Epithelial cell of proximal tubule (primary cell): ENCODE measurements around the gene RAD51. TPM values are rescaled to one million over a fixed set of nuclear protein-coding genes. Genes with fewer than 3 reads are reported as not detected.

Experiments used
- DNase-seq: peaks from one replicate; pipeline ENCODE4 v3.0.0-alpha.2; 2011; ENCODE audit warnings: low read depth
- H3K4me3 ChIP-seq: 2 replicates; pipeline ENCODE4 v1.5.1; 2011; ENCODE audit warnings: low read depth, mild to moderate bottlenecking, low read length
- total RNA-seq: library from RNA; depleted of rRNA; stranded (reverse); fragments of >200 nt; gene quantifications from 2 replicates; pipeline ENCODE4 v1.2.3, GENCODE V29; 2015
- TF ChIP-seq, protein P1 (sequence below): conservative IDR thresholded peaks from 2 replicates; pipeline ENCODE4 v1.5.1; 2012; ENCODE audit warnings: low read depth, mild to moderate bottlenecking, low read length

RAD51 gene
- total RNA-seq, 1 donor from 2014 or later: 20.8 TPM

DNA sequence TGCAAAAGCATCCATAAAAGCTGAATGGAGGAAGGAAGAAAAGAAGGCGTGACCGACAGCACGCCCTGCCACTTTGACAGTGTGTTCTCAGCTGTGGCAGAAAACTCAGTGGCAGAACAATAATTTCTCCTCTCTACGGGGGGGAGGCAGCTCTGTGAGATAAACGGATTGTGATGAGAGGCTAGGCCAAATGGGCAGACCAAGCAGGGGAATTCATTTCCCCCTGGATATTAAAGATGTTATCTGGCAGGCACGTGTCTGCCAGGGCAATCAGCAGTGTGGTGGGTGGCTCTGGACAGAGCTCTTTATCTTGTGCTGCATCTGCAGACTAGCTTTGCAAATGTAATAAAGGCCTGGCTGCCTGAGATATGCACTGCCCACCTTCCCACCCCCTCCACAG lies 62.0 kb downstream of the RAD51 start:
- DNase-seq: no peak
- H3K4me3 ChIP-seq: no peak overlapping the region
- TF ChIP-seq, protein P1, sequence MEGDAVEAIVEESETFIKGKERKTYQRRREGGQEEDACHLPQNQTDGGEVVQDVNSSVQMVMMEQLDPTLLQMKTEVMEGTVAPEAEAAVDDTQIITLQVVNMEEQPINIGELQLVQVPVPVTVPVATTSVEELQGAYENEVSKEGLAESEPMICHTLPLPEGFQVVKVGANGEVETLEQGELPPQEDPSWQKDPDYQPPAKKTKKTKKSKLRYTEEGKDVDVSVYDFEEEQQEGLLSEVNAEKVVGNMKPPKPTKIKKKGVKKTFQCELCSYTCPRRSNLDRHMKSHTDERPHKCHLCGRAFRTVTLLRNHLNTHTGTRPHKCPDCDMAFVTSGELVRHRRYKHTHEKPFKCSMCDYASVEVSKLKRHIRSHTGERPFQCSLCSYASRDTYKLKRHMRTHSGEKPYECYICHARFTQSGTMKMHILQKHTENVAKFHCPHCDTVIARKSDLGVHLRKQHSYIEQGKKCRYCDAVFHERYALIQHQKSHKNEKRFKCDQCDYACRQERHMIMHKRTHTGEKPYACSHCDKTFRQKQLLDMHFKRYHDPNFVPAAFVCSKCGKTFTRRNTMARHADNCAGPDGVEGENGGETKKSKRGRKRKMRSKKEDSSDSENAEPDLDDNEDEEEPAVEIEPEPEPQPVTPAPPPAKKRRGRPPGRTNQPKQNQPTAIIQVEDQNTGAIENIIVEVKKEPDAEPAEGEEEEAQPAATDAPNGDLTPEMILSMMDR: no peak

DNA sequence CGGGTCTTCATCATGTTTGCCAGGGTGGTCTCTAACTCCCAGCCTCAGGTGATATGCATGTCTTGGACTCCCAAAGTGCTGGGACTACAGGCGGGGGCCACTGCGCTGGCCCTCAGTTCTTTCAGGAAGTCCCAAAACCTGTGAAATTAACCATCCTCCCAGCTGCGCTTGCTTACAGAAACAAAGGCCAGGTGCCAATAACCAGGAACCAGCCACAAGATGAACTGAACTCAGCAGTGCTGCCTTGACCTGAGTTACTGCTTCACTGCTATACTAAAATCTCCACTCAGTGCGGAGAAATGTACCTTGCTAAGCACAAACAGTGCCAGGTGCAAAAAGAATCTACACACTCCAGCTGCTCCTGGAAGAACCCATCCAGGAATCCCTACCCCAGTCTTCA lies 65.0 kb downstream of the RAD51 start:
- no peak for DNase-seq
- H3K4me3 ChIP-seq: no peak overlapping the region
- TF ChIP-seq, protein P1: no peak

DNA sequence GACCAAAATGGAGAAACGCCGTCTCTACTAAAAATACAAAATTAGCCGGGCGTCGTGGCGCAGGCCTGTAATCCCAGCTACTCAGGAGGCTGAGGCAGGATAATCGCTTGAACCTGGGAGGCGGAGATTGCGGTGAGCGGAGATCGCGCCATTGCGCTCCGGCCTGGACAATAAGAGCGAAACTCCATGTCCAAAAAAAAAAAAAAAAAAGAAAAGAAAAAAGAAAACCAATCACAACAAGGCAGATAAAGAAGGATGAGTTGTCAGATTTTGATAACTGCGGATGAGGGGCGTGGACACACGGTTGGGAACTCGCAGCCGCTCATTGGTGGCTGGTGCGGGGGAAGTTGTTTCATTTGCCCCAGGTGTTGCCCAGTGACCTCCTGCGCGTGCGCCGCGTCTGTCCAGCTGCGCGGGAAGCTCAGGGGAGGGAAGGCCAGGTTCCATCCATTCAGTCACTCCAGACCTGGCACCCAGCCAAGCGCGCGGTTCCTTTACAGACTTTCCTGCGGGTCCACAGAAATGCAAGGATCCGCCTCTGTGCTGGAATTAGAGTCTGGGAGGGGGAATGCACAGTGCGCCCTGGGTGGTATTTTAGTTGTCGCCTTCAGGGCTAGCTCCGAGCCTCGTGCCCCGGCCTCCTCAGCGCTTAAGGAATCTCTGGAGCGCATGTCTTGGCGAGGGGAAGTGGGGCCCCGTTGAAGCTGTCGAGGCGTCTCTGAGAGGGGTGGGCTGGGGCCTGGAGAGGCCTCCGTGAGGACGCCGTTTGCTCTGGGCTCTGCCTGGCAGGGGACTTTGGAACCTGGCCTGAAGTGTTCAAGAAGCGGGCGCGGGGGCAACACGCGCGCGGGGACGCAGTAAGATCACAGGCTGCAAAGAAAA lies 68.2 kb downstream of the RAD51 start:
- TF ChIP-seq, protein P1: no peak
- no peak for DNase-seq

DNA sequence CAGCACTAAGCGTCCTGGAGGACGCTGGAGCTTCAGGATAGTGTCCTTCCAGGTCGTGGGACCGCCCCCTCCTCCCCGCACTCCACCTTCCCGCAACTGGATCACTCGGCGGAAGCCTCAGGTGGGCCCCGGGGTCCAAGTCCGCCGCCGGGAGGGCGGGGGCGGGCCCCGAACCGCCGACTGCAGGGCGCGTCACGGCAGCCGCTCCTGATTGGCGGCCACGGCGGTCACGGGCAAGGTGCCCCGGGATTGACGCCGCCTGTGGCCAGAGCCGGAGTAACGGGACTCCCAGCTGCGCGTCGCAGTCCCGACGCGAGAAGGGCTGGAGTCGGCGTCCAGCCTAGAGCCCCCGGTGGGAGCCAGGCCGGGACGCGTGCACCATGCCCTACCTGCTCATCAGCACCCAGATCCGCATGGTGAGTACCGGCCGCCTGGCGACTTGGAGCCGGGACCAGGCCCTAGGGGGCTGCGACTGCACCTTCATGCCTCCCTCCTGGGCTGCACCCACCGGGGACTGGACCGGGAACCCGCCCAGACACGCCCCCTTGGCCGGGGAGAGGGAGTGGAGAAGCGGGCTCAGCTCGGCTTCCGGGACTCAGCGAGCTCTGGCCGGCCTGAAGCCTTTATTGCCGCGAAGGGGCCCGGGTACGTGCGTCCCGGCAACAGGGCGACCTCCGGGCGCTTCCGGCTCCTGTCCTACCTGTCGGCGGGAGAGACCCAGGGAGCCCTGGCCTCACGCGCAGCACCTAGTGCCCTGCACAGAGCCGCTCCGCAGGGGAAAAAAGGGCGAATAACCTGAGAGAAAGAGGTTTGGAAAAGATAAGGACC lies 69.0 kb downstream of the RAD51 start, which contains the start of gene GCHFR:
GCHFR (plus strand) TSS at position 268 of the 828 bp plus-strand sequence; CDS start at position 381, 113 bp downstream.
- TF ChIP-seq, protein P1: peak; percentile 29
- DNase-seq: no peak
- peak within 1 kb of the TSS; percentile 64 for H3K4me3 ChIP-seq

More for the DNA sequence above, 68.2 kb downstream of the RAD51 start:
- H3K4me3 ChIP-seq: peak overlapping the region; percentile 64

DNA sequence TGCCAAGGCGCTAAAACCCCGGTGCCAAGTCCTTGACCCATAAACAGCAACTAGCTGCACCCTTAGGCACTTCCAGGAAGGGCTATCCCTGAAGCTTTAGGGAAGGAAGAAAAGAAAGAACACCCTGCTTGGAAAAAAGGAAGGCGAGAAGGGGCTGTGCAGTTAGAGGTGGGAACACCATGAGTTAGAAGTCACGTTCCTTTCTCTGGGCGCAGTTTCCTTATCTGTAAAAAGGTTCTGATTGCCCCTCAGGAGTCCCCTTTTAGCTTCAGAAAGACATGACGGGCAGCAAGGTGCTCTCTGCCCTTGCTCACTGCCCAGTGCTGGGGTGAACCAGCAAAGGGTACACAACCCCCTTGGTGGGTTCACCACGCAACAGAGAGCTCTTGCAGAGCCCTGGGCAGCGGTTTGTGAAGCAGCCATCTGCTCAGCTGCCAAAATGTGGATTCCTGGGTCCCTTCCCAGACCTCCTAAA lies 69.7 kb downstream of the RAD51 start:
- DNase-seq: no peak
- peak overlapping the region; percentile 64 for H3K4me3 ChIP-seq
- TF ChIP-seq, protein P1: no peak

DNA sequence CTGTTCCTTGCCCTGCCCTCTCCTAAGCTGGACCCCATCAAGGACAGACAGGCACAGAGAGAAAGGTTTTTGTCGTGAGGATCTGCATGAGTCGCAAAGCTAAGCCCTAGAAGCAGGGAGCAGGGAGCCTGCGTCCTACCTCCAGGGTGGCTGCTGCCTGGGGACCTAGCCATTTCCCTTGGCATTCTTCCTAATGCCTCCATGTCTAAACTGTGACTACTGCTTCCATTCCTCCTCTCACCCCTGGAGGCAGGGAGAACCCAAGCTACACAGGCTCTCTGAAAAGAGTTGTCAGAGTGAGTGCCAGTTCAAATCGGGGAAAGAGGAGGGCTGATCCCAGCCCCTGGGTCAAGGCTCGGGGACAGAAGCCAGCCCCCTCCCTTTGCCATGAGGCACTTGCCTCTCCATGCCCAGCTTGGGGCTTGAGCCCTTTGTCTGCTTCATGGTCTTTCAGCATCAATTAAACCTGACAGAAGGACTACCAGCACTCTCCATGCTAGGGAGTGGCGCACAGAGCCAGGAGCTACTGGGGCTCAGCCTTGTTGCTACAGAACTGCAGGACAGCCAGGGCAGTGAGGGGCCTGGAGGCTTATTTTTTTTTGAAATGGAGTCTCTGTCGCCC lies 71.3 kb downstream of the RAD51 start:
- H3K4me3 ChIP-seq: no peak overlapping the region
- TF ChIP-seq, protein P1: no peak
- no peak for DNase-seq
